ENCODE results near the gene NANP.

- no peak for TF ChIP-seq CTCF (IDR thresholded peaks at IDR 0.05)
- TF ChIP-seq SIN3A (IDR thresholded peaks at IDR 0.05; ENCODE audit: borderline replicate concordance, insufficient read depth, low read depth, low read length): no peak
Measured at GRCh38 chr20:25624500-25624939, 706 bp upstream of the NANP start.

All from Panc1 (cell line).